GM20000 (cell line): ENCODE results near the gene TSPAN5.

Experiments used
- DNase-seq: peaks from one replicate; pipeline ENCODE4 v3.0.0; 2012; ENCODE audit warnings: low spot score
- CTCF ChIP-seq: IDR thresholded peaks from 2 replicates; pipeline ENCODE4 v1.5.1; 2012; ENCODE audit warnings: mild to moderate bottlenecking, control low read depth; ENCODE audit errors: extremely low read depth, missing control alignments

The TSPAN5 gene

GRCh38 chr4:98653890-98654867, 4.2 kb downstream of the TSPAN5 start:
- no peak for TF ChIP-seq CTCF
- DNase-seq, result no peak

- DNase-seq, result no peak
- no peak for TF ChIP-seq CTCF
Observed at GRCh38 chr4:98652996-98653395, 5.4 kb downstream of the TSPAN5 start.

GRCh38 chr4:98648602-98649001, 9.8 kb downstream of the TSPAN5 start:
- no peak for DNase-seq
- no peak for TF ChIP-seq CTCF

GRCh38 chr4:98646422-98646821, 12.0 kb downstream of the TSPAN5 start:
- no peak for DNase-seq
- no peak for TF ChIP-seq CTCF

- no peak for DNase-seq
- no peak for TF ChIP-seq CTCF
Observed at GRCh38 chr4:98645527-98645926, 12.9 kb downstream of the TSPAN5 start.

- TF ChIP-seq CTCF, result no peak
- DNase-seq, result no peak
Observed at GRCh38 chr4:98643755-98644154, 14.7 kb downstream of the TSPAN5 start.

GRCh38 chr4:98642991-98643426, 15.4 kb downstream of the TSPAN5 start:
- no peak for TF ChIP-seq CTCF
- DNase-seq, result no peak
